B cell (primary cell): ENCODE measurements around the gene C21orf58. TPM values are rescaled to one million over a fixed set of nuclear protein-coding genes. Genes with fewer than 3 reads are reported as not detected.

Experiments
- ATAC-seq: fragments of 200-7000 bp; cut with Tn5 transposase; one replicate; pipeline ENCODE4 v1.10.0; 2021; ENCODE audit warnings: low read depth, mild to moderate bottlenecking, moderate number of reproducible peaks, moderate library complexity
- CTCF ChIA-PET: fragments of 350-600 bp; sonication (Branson Sonifier 250); formaldehyde crosslinking; loops from one replicate; lab custom pipeline; 2021; ENCODE audit warnings: antibody characterized with exemption, inconsistent platforms; lab: Charles Lee
- POLR2A ChIA-PET: fragments of 350-600 bp; sonication (Branson Sonifier 250); formaldehyde crosslinking; loops from one replicate; lab custom pipeline; 2021; ENCODE audit warnings: antibody characterized with exemption; lab: Charles Lee
- DNase-seq: peaks from one replicate; pipeline ENCODE4 v3.0.0; 2013
- H2AFZ ChIP-seq: 2 replicates; pipeline ENCODE4 v1.6.1; 2012; ENCODE audit warnings: mild to moderate bottlenecking, low read depth, low read length; ENCODE audit not compliant: insufficient read depth, poor library complexity, severe bottlenecking
- H3K27ac ChIP-seq, 2 donors: 1 replicate in 1 of 2; 2 replicates in 1 of 2; pipeline ENCODE4 v1.5.1; 2012 to 2013; ENCODE audit warnings: low read length in 2 of 2, mild to moderate bottlenecking in 2 of 2, moderate library complexity in 1 of 2
- H3K27me3 ChIP-seq, 4 experiments: fragments of 200-600 bp in 1 of 4; sonication (generic) in 1 of 4; replicated peaks in 1 of 4; 1 replicate in 2 of 4; 2 replicates in 2 of 4; pipeline versions ENCODE4 v1.6.1 to v1.7.0; 2013 to 2016; ENCODE audit warnings: low read length in 3 of 4, mild to moderate bottlenecking in 2 of 4, mixed read lengths in 1 of 4, moderate library complexity in 1 of 4; ENCODE audit not compliant: insufficient read depth in 4 of 4, control insufficient read depth in 3 of 4; ENCODE audit errors: control extremely low read depth in 1 of 4
- H3K36me3 ChIP-seq, 2 experiments: replicated peaks in 1 of 2; 1 replicate in 1 of 2; 2 replicates in 1 of 2; pipeline versions ENCODE4 v1.6.1 to v1.7.1; 2013; ENCODE audit warnings: low read length in 1 of 2; ENCODE audit not compliant: insufficient read depth in 2 of 2, control insufficient read depth in 1 of 2; ENCODE audit errors: control extremely low read depth in 1 of 2, extremely low read depth in 1 of 2
- H3K4me1 ChIP-seq, 2 donors: fragments of 200-600 bp in 1 of 2; sonication (generic) in 1 of 2; 1 replicate in 1 of 2; 2 replicates in 1 of 2; pipeline versions ENCODE4 v1.5.1 to v1.6.1; 2013 to 2017; ENCODE audit warnings: low read length in 2 of 2; ENCODE audit not compliant: control insufficient read depth in 2 of 2, insufficient read depth in 2 of 2
- H3K4me2 ChIP-seq: replicated peaks from 2 replicates; pipeline ENCODE3; 2012; ENCODE audit warnings: mild to moderate bottlenecking, low read depth, low read length; ENCODE audit not compliant: poor library complexity, severe bottlenecking
- H3K4me3 ChIP-seq, 5 experiments: fragments of 200-600 bp in 1 of 5; sonication (generic) in 1 of 5; 1 replicate in 3 of 5; 2 replicates in 2 of 5; pipeline versions ENCODE4 v1.5.1 to v1.7.0; 2011 to 2016; ENCODE audit warnings: low read length in 4 of 5, mild to moderate bottlenecking in 4 of 5, low read depth in 2 of 5, control low read depth in 1 of 5, moderate library complexity in 1 of 5; ENCODE audit not compliant: insufficient read depth in 1 of 5; ENCODE audit errors: control extremely low read depth in 1 of 5, extremely low read depth in 1 of 5
- H3K79me2 ChIP-seq: fragments of 200-600 bp; sonication (generic); one replicate; pipeline ENCODE4 v1.6.0; 2016; ENCODE audit warnings: low read length; ENCODE audit not compliant: control insufficient read depth, insufficient read depth
- H3K9ac ChIP-seq: fragments of 200-600 bp; sonication (generic); 2 replicates; pipeline ENCODE4 v1.6.1; 2017; ENCODE audit warnings: mild to moderate bottlenecking, low read length, moderate library complexity
- H3K9me3 ChIP-seq, 3 donors: one replicate each; pipeline versions ENCODE4 v1.6.1 to v1.7.1; 2013; ENCODE audit warnings: low read length in 2 of 3; ENCODE audit not compliant: control insufficient read depth in 2 of 3, insufficient read depth in 1 of 3; ENCODE audit errors: control extremely low read depth in 1 of 3
- H4K20me1 ChIP-seq: 2 replicates; pipeline ENCODE4 v1.6.0; 2012; ENCODE audit warnings: mild to moderate bottlenecking, low read length; ENCODE audit not compliant: insufficient read depth, control insufficient read depth, poor library complexity, severe bottlenecking
- H3K27ac Mint-ChIP-seq: one replicate; pipeline ENCODE4 v1.8.0; 2021; ENCODE audit warnings: mixed read lengths
- H3K27me3 Mint-ChIP-seq: one replicate; pipeline ENCODE4 v1.8.0; 2021; ENCODE audit warnings: mixed read lengths
- H3K4me1 Mint-ChIP-seq: one replicate; pipeline ENCODE4 v1.8.0; 2021; ENCODE audit warnings: mixed read lengths
- H3K4me3 Mint-ChIP-seq: one replicate; pipeline ENCODE4 v1.8.0; 2021; ENCODE audit warnings: mixed read lengths
- H3K9me3 Mint-ChIP-seq: one replicate; pipeline ENCODE4 v1.8.0; 2022; ENCODE audit warnings: mixed read lengths; ENCODE audit not compliant: insufficient read depth
- EZH2 ChIP-seq: IDR thresholded peaks from 2 replicates; pipeline ENCODE4 v1.6.1; 2012; ENCODE audit warnings: borderline replicate concordance, low read depth, mild to moderate bottlenecking, moderate library complexity, low read length; ENCODE audit not compliant: insufficient read depth, poor library complexity, severe bottlenecking
- WGBS: methylation state at CpG from one replicate; pipeline ENCODE4 v1.1.5; 2013; ENCODE audit warnings: missing lambda C conversion rate; ENCODE audit not compliant: insufficient coverage; 5-methylcytosine and 5-hydroxymethylcytosine counted together
- intact Hi-C: fragments of 100-400 bp; cut with micrococcal nuclease; formaldehyde crosslinking; loops from one replicate; pipeline ENCODE4 v1.10.0; 2022
- polyA plus RNA-seq: library from polyadenylated mRNA; depleted of rRNA; stranded (reverse); fragments of >200 nt; gene quantifications from 2 replicates; pipeline ENCODE4 v1.2.3, GENCODE V29; 2012
- total RNA-seq, 2 donors: library from RNA; stranded (reverse); fragments of 120-200 nt in 1 of 2; gene quantifications; 1 replicate in 1 of 2; 2 replicates in 1 of 2; pipeline versions ENCODE4 v1.2.3 to v1.2.4, GENCODE V29; 2013 to 2022
- TF ChIP-seq, protein P1 (sequence below): fragments of 200-600 bp; IDR thresholded peaks from one replicate; pipeline ENCODE4 v1.8.0; 2022; ENCODE audit warnings: antibody characterized with exemption, mild to moderate bottlenecking

The C21orf58 gene
- total and polyA plus RNA-seq, 2 donors (not counting 1 experiment from before 2014, with no cell fraction given): 6.3 to 9.5 TPM

DNA sequence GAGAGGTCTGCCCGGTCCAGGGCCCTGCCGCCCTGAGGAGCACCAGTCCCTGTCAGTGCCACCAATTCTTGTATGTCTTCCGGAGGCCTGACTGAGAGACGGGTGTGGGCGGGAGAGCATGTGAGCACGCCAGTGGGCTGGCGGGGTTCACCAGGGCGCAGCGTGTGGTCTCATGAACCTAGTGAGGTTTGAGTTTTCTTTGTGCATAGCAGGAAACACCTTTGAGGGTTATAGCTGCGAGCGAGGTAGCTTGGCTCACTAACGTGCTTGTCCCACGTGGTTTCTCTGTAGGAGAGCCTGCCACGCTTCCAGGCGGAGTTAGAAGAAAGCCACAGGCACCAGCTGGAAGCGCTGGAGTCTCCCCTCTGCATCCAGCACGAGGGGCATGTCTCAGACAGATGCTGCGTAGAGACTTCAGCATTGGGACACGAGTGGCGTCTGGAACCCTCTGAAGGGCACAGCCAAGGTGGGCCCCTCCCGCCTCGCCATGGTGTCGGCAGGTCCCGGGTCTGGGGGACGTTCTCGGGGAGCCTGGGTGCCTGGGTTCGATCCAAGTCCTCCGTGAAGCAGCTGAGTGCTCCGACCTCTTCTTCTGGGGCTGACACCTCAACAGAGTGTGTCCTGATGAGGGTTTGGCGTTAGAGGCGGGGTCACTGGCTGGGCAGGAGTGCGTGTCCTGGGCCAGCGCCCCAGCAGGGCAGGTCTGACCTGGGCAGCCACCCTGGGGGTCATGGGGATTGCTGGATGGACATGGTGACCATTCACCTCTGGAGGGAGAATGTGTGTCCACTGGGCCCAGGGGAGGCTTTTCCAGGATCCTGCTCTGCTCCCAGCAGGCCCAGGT lies 31.7 kb upstream of the C21orf58 start:
- Histone ChIP-seq H3K9me3 (peaks cover 0 to 3% (median 0%) of the 10 kb centered on the region in 3 donors), H3K4me2 (no peak overlapping the region), H2AFZ (no peak overlapping the region), H3K4me1 (peaks cover 0 to 3% of the 10 kb centered on the region in 2 donors), H3K4me3 (no peak overlapping the region), H3K79me2 (no peaks in the 10 kb centered on the region), H3K36me3 (peaks cover 0 to 48% of the 10 kb centered on the region in 2 experiments), H3K27me3 (no peaks in the 10 kb centered on the region), H3K27ac (no peak overlapping the region), H3K9ac (no peak overlapping the region), H4K20me1 (no peaks in the 10 kb centered on the region)
- Mint-ChIP-seq H3K27ac (no peak overlapping the region), H3K4me1 (peaks cover 5% of the 10 kb centered on the region), H3K27me3 (no peaks in the 10 kb centered on the region), H3K4me3 (no peak overlapping the region), H3K9me3 (no peaks in the 10 kb centered on the region)
- ChIA-PET CTCF (interaction anchor here (0.6 kb wide), 1 partner anchor 30 kb away, joined by 3 read pairs; no protein-coding TSS in a partner anchor), POLR2A (no interaction called here)
- DNase-seq: no peak
- 95% methylated on average over 33 of the region's 33 CpGs for WGBS
- intact Hi-C loops: no loop called here
- TF ChIP-seq, protein P1, sequence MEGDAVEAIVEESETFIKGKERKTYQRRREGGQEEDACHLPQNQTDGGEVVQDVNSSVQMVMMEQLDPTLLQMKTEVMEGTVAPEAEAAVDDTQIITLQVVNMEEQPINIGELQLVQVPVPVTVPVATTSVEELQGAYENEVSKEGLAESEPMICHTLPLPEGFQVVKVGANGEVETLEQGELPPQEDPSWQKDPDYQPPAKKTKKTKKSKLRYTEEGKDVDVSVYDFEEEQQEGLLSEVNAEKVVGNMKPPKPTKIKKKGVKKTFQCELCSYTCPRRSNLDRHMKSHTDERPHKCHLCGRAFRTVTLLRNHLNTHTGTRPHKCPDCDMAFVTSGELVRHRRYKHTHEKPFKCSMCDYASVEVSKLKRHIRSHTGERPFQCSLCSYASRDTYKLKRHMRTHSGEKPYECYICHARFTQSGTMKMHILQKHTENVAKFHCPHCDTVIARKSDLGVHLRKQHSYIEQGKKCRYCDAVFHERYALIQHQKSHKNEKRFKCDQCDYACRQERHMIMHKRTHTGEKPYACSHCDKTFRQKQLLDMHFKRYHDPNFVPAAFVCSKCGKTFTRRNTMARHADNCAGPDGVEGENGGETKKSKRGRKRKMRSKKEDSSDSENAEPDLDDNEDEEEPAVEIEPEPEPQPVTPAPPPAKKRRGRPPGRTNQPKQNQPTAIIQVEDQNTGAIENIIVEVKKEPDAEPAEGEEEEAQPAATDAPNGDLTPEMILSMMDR: no peak
- no peak for TF ChIP-seq EZH2
- no peak for ATAC-seq

DNA sequence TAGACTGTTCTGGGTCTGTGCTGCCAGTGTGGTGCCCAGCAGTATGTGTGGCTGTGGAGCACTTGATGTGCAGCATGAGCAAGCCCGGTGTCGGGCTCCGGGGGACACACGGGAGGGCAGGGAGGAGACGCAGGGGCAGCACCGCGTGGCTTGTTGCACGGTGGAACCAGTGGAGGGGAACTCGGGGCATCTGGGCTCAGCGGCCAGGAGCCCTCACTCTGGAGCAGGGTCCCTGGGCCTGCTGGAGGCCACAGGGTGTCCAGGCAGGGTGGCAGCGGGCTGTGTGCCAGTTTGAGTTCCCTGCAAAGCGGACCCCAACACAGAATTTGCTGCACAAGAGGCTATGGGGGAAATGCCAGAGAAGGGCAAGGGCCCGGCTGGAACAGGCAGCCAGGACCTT lies 30.8 kb upstream of the C21orf58 start:
- intact Hi-C loops: no loop called here
- TF ChIP-seq EZH2: no peak
- TF ChIP-seq, protein P1: no peak
- H3K9me3 Mint-ChIP-seq: no peaks in the 10 kb centered on the region
- H3K27me3 ChIP-seq: no peaks in the 10 kb centered on the region
- ATAC-seq (no peak), DNase-seq (no peak)
- H3K27me3 Mint-ChIP-seq: no peaks in the 10 kb centered on the region
- H3K27ac ChIP-seq: no peak overlapping the region
- peaks cover 5% of the 10 kb centered on the region for H3K4me1 Mint-ChIP-seq
- WGBS: 96% methylated on average over 13 of the region's 13 CpGs
- no peak overlapping the region for H3K4me2 ChIP-seq
- no peak overlapping the region for H3K4me3 ChIP-seq
- H3K79me2 ChIP-seq: no peaks in the 10 kb centered on the region
- H3K4me3 Mint-ChIP-seq: no peak overlapping the region
- H3K9ac ChIP-seq: no peak overlapping the region
- no peak overlapping the region for H3K27ac Mint-ChIP-seq
- peaks cover 0 to 3% of the 10 kb centered on the region in 2 donors for H3K4me1 ChIP-seq
- peaks cover 0 to 57% of the 10 kb centered on the region in 2 experiments for H3K36me3 ChIP-seq
- CTCF ChIA-PET: no interaction called here
- POLR2A ChIA-PET: no interaction called here
- H2AFZ ChIP-seq: no peak overlapping the region
- peaks cover 0 to 3% (median 0%) of the 10 kb centered on the region in 3 donors for H3K9me3 ChIP-seq
- H4K20me1 ChIP-seq: no peaks in the 10 kb centered on the region
